Thymus (tissue), 11 donors: ENCODE measurements around the gene ULK4. TPM values are rescaled to one million over a fixed set of nuclear protein-coding genes. Genes with fewer than 3 reads are reported as not detected.
"Not testable (repeated sequence)": the region's sequence is repeated elsewhere in the genome, so short reads cannot be mapped to it uniquely, and the experiment has no call there.

ENCODE experiments used
- DNase-seq, 9 donors: peaks; one replicate each; pipeline ENCODE4 v3.0.0-alpha.2; 2013; ENCODE audit warnings: low spot score in 9 of 9, low read depth in 6 of 9, missing footprints in 1 of 9
- H3K27ac ChIP-seq, 2 donors: one replicate each; pipeline ENCODE4 v1.5.1; 2013; ENCODE audit warnings: control low read depth in 1 of 2, low read depth in 1 of 2, low read length in 1 of 2, mild to moderate bottlenecking in 1 of 2, moderate library complexity in 1 of 2
- H3K27me3 ChIP-seq, 2 donors: one replicate each; pipeline ENCODE4 v1.5.1; 2013; ENCODE audit warnings: low read length in 1 of 2; ENCODE audit not compliant: control insufficient read depth in 2 of 2, insufficient read depth in 1 of 2
- H3K36me3 ChIP-seq, 2 donors: one replicate each; pipeline ENCODE4 v1.5.1; 2013; ENCODE audit warnings: low read length in 1 of 2, mild to moderate bottlenecking in 1 of 2, moderate library complexity in 1 of 2; ENCODE audit not compliant: control insufficient read depth in 2 of 2, insufficient read depth in 2 of 2
- H3K4me1 ChIP-seq, 2 donors: one replicate each; pipeline ENCODE4 v1.5.1; 2013; ENCODE audit warnings: low read length in 2 of 2; ENCODE audit not compliant: control insufficient read depth in 2 of 2, insufficient read depth in 2 of 2
- H3K4me3 ChIP-seq, 2 donors: one replicate each; pipeline ENCODE4 v1.5.1; 2013; ENCODE audit warnings: low read length in 2 of 2, control low read depth in 1 of 2, mild to moderate bottlenecking in 1 of 2
- H3K9me3 ChIP-seq, 2 donors: one replicate each; pipeline ENCODE4 v1.5.1; 2013; ENCODE audit warnings: low read length in 1 of 2, mild to moderate bottlenecking in 1 of 2; ENCODE audit not compliant: control insufficient read depth in 2 of 2, insufficient read depth in 1 of 2
- WGBS: extraction: QIAGEN DNeasy Blood & Tissue Kit; methylation state at CpG from one replicate; pipeline ENCODE4 v1.1.7; 2013; 5-methylcytosine and 5-hydroxymethylcytosine counted together
- polyA plus RNA-seq: library from polyadenylated mRNA; stranded (reverse); fragments of 200-250 nt; gene quantifications from one replicate; pipeline ENCODE4 v1.2.3, GENCODE V29; 2013
- total RNA-seq: library from RNA; stranded (reverse); fragments of 120-200 nt; gene quantifications from one replicate; pipeline ENCODE4 v1.2.4, GENCODE V29; 2013
- donor health status: healthy.

ULK4 gene
- total and polyA plus RNA-seq, 2 donors, result 3.4 to 6.3 TPM

GRCh38 chr3:41844256-41844655 lies 117.6 kb downstream of the ULK4 start:
- not testable (repeated sequence) for H3K4me1 ChIP-seq, H3K9me3 ChIP-seq, H3K27ac ChIP-seq, DNase-seq, H3K27me3 ChIP-seq, H3K36me3 ChIP-seq, H3K4me3 ChIP-seq
- WGBS, result 99% methylated on average over 24 of the region's 24 CpGs

- not testable (repeated sequence) for H3K27ac ChIP-seq, DNase-seq, H3K4me1 ChIP-seq, H3K27me3 ChIP-seq, H3K4me3 ChIP-seq, H3K9me3 ChIP-seq, H3K36me3 ChIP-seq
- 98% methylated on average over 52 of the region's 52 CpGs for WGBS
These were observed 120.8 kb downstream of the ULK4 start for GRCh38 chr3:41840936-41841668.

GRCh38 chr3:41836360-41837134 lies 125.4 kb downstream of the ULK4 start:
- H3K27me3 ChIP-seq, result no peaks in the 10 kb centered on the region
- H3K9me3 ChIP-seq, result peaks cover 0 to 6% of the 10 kb centered on the region in 2 donors
- H3K36me3 ChIP-seq, result no peaks in the 10 kb centered on the region
- 95% methylated on average over 11 of the region's 11 CpGs for WGBS
- H3K4me1 ChIP-seq, result no peaks in the 10 kb centered on the region
- no peak overlapping the region for H3K4me3 ChIP-seq
- DNase-seq, result no peak
- no peak overlapping the region for H3K27ac ChIP-seq

- H3K9me3 ChIP-seq, result no peaks in the 10 kb centered on the region
- no peak overlapping the region for H3K4me3 ChIP-seq
- H3K36me3 ChIP-seq, result no peaks in the 10 kb centered on the region
- H3K27ac ChIP-seq, result no peak overlapping the region
- 94% methylated on average over 3 of the region's 3 CpGs for WGBS
- DNase-seq, result no peak
- H3K27me3 ChIP-seq, result no peaks in the 10 kb centered on the region
- H3K4me1 ChIP-seq, result no peaks in the 10 kb centered on the region
These were observed 128.3 kb downstream of the ULK4 start for GRCh38 chr3:41833628-41834027.

- Histone ChIP-seq H3K9me3 (no peaks in the 10 kb centered on the region), H3K36me3 (no peaks in the 10 kb centered on the region), H3K27ac (no peak overlapping the region), H3K27me3 (no peaks in the 10 kb centered on the region), H3K4me3 (no peak overlapping the region), H3K4me1 (no peaks in the 10 kb centered on the region)
- 87% methylated on average over 3 of the region's 3 CpGs for WGBS
- no peak for DNase-seq
These were observed 142.7 kb downstream of the ULK4 start for GRCh38 chr3:41819236-41819635.

- Histone ChIP-seq H3K9me3 (no peaks in the 10 kb centered on the region), H3K27ac (no peak overlapping the region), H3K36me3 (no peaks in the 10 kb centered on the region), H3K27me3 (no peaks in the 10 kb centered on the region), H3K4me1 (no peaks in the 10 kb centered on the region), H3K4me3 (no peak overlapping the region)
- 97% methylated on average over 8 of the region's 8 CpGs for WGBS
- DNase-seq, result no peak
These were observed 153.3 kb downstream of the ULK4 start for GRCh38 chr3:41808618-41809017.

- Histone ChIP-seq H3K27me3 (no peaks in the 10 kb centered on the region), H3K27ac (no peak overlapping the region), H3K4me3 (no peak overlapping the region), H3K4me1 (no peaks in the 10 kb centered on the region), H3K9me3 (no peaks in the 10 kb centered on the region), H3K36me3 (no peaks in the 10 kb centered on the region)
- WGBS, result 94% methylated on average over 1 of the region's 1 CpG
- DNase-seq, result no peak
These were observed 153.8 kb downstream of the ULK4 start for GRCh38 chr3:41808152-41808551.

GRCh38 chr3:41794748-41795589 lies 166.9 kb downstream of the ULK4 start:
- no peak overlapping the region for H3K4me3 ChIP-seq
- H3K36me3 ChIP-seq, result no peaks in the 10 kb centered on the region
- H3K4me1 ChIP-seq, result no peaks in the 10 kb centered on the region
- no peaks in the 10 kb centered on the region for H3K9me3 ChIP-seq
- no peaks in the 10 kb centered on the region for H3K27me3 ChIP-seq
- DNase-seq, result no peak
- no peak overlapping the region for H3K27ac ChIP-seq
- 94% methylated on average over 5 of the region's 5 CpGs for WGBS

GRCh38 chr3:41792806-41793205 lies 169.1 kb downstream of the ULK4 start:
- Histone ChIP-seq H3K27me3 (no peaks in the 10 kb centered on the region), H3K4me3 (no peak overlapping the region), H3K27ac (no peak overlapping the region), H3K4me1 (no peaks in the 10 kb centered on the region), H3K36me3 (no peaks in the 10 kb centered on the region), H3K9me3 (no peaks in the 10 kb centered on the region)
- 97% methylated on average over 7 of the region's 7 CpGs for WGBS
- DNase-seq, result no peak
